ENCODE results near the gene FAM120B.

Gene FAM120B

GRCh38 chr6:170272341-170273065 is 34.1 kb upstream of the FAM120B start:
- no peak for DNase-seq

- no peak for DNase-seq
Observed at GRCh38 chr6:170273191-170273590, 33.4 kb upstream of the FAM120B start.

- DNase-seq = no peak
Observed at GRCh38 chr6:170273681-170274080, 32.9 kb upstream of the FAM120B start.

- no peak for DNase-seq
Observed at GRCh38 chr6:170274713-170275560, 31.6 kb upstream of the FAM120B start.

GRCh38 chr6:170276369-170277057 is 30.0 kb upstream of the FAM120B start:
- DNase-seq = no peak

- DNase-seq = no peak
Observed at GRCh38 chr6:170277893-170278742, 28.4 kb upstream of the FAM120B start.

- no peak for DNase-seq
Observed at GRCh38 chr6:170278743-170279094, 27.8 kb upstream of the FAM120B start.

- DNase-seq = no peak
Observed at GRCh38 chr6:170279426-170279825, 27.1 kb upstream of the FAM120B start.

GRCh38 chr6:170279977-170280688 is 26.4 kb upstream of the FAM120B start:
- peak; percentile 35 for DNase-seq

GRCh38 chr6:170280689-170281045 is 25.9 kb upstream of the FAM120B start:
- DNase-seq = no peak

GRCh38 chr6:170281331-170282292 is 24.9 kb upstream of the FAM120B start:
- DNase-seq = no peak

GRCh38 chr6:170282512-170283158 is 23.9 kb upstream of the FAM120B start:
- no peak for DNase-seq

- DNase-seq = no peak
Observed at GRCh38 chr6:170283212-170284081, 23.1 kb upstream of the FAM120B start.

- DNase-seq = no peak
Observed at GRCh38 chr6:170284126-170284773, 22.3 kb upstream of the FAM120B start.

GRCh38 chr6:170284866-170285469 is 21.6 kb upstream of the FAM120B start:
- no peak for DNase-seq

- DNase-seq = no peak
Observed at GRCh38 chr6:170285482-170285881, 21.1 kb upstream of the FAM120B start.

- no peak for DNase-seq
Observed at GRCh38 chr6:170286246-170286933, 20.2 kb upstream of the FAM120B start.

- DNase-seq = no peak
Observed at GRCh38 chr6:170286934-170287265, 19.7 kb upstream of the FAM120B start.
